Hypothalamus (tissue), 51 donors: ENCODE measurements around the gene SOS2.
A peak's percentile ranks its signal among the peaks of the same experiment; 100 is the strongest.
"Not testable (repeated sequence)": the region's sequence is repeated elsewhere in the genome, so short reads cannot be mapped to it uniquely, and the experiment has no call there.

Experiments used
- DNase-seq, 51 donors: peaks; one replicate each; lab custom pipeline; 2025; lab: John Stamatoyannopoulos, UW

SOS2 gene

GRCh38 chr14:50229681-50230080 lies 1.7 kb downstream of the SOS2 start:
- peak in 1 of 51 donors; percentile 11 for DNase-seq

DNA sequence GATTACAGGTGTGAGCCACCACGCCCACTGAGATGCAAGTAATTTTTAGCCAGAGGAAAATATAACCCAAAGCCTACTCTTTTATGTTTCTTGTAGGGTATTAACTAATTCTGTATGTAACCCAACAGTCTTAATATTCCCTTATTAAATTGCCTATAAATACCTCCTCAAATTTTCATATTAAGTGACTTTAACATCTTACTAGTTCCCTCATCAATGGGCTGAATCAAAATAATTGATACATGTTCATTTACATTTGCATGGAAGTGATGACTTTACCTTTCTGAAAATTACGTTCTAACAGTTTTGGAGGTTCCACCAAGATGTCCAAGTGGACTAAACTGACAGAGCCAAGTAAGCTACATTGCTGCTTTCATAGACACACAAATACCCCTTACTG lies 3.1 kb downstream of the SOS2 start:
- DNase-seq = no peak

DNA sequence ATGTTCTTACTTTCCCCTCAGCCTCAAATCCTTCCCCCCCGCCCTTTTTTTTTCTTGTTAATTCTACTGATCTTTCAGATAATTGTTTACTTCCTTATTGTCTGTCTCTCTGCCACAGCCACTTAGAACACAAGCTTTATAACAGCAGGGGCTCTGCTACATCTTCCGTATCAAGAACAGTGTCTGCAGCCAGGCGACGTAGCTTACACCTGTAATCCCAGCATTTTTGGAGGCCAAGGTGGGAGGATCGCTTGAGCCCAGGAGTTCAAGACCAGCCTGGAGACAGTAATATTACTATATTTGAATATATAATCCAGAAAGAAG lies 5.4 kb downstream of the SOS2 start:
- DNase-seq = no peak

DNA sequence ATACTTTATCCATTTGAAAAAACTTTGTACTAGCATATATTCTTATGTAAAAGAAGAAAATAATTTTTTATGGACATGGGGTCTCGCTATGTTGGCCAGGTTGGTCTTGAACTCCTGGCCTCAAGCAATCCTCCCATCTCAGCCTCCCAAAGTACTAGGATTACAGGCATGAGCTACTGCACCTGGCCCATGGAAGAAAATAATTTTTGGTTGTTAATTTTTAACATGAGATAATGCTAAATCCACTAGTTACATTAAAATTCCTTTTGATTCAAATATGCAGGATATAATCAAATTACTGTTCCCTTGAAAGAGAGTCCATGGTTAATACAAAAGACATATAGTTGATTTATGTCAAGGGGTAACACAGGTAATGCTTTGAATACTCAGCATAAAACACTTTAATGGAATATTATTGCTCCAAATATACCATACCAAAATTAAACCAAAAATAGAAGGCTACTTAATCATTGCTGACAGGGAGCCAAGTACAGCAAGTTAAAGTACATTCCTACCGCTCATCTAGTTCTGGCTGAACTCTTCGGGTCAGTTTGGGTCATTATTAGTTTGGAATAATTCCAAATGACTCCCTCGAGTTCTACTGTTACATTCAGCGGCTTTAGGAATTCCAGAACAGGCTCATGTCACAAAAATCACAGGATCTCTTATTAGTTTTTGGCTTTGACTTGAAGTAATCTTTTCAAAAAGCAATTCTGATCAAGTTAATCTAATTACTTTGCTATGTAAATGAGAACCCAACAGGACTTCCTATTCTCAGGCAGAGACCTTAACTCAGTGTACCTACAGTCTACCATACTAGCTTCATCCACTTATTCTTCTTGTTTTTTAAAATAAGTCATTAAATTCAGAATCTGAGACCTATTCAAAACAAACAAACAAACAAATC lies 6.1 kb downstream of the SOS2 start:
- DNase-seq = peak in 1 of 51 donors; percentile 30

GRCh38 chr14:50222055-50222613 lies 9.2 kb downstream of the SOS2 start:
- no peak for DNase-seq

GRCh38 chr14:50218501-50218900 lies 12.9 kb downstream of the SOS2 start:
- DNase-seq = no peak

- DNase-seq = no peak
Measured at GRCh38 chr14:50215416-50215815, 16.0 kb downstream of the SOS2 start.

- no peak for DNase-seq
Measured at GRCh38 chr14:50213795-50214194, 17.6 kb downstream of the SOS2 start.

DNA sequence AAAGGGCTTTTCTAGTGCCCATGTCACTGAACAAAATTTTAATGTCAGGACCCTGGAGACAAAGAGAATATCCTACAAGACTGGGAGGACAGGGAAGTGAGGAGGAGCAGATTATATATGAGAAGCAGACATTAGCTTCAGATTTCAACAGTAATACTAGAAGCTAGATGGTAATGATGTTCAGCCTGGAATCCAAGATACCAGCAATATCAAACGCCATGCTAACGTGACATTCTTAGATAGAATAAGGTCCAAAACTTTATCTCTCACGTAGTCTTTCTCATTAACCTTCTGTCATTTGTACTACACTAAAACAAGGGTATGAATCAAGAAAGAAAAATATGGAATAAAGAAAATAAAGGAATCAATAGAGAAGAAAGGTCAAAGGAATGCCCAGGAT lies 18.7 kb downstream of the SOS2 start:
- DNase-seq = no peak

DNA sequence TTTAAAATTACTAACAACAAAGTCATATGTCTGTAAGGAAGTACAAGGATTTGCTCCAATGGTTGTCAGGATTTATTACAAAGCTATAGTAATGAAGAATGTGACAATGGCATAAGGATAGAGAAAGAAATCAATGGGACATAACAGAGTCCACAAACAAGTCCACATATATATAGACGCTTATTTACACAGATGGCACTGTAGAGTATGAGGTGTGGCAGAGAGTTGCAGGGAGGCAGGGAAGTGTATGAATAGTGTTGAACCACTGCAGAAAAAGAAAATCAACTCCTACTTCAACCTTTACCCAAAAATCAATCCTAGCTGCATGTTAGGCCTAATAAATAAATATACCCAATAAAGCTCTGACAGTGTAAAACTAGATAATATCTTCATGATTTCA lies 21.3 kb downstream of the SOS2 start:
- DNase-seq = no peak

- no peak for DNase-seq
Measured at GRCh38 chr14:50198499-50198898, 32.9 kb downstream of the SOS2 start.

GRCh38 chr14:50191499-50191898 lies 39.9 kb downstream of the SOS2 start:
- no peak for DNase-seq

DNA sequence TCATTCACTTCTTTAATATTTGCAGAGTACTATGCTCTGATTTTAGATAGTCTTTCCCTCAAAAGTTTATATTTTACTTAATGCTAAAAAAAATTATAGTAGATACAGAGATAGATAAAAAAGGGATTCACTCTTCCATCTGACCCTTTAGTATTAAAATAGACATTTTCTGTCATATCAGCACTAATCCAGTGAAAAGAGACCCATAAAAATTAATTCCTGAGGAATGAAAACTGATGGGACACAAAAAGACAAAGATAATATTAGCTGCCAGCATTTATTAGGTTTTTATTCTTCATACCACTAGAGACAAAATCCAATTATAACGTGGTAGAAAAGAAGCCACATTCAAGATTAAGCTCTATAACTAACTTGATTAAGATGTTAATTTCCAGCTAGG lies 45.3 kb downstream of the SOS2 start:
- no peak for DNase-seq

DNA sequence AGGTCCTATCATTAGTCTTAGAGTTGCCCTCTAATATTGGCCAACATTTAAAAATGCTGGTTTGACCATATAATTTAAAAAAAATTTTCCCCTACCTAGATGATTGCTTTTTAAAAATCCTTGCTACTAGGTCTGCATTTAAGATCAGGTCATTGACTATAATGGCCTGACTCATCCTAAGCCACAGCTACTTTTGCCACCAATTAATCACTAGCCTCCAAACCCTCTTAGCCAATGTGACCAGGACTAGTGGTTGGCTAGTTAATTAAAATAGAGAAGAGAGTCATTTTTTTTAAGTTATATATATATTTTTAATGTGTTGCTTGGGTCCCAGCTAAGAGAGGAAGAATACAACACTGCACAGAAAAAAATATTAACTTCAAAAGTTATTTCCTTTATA lies 57.5 kb downstream of the SOS2 start:
- no peak for DNase-seq

DNA sequence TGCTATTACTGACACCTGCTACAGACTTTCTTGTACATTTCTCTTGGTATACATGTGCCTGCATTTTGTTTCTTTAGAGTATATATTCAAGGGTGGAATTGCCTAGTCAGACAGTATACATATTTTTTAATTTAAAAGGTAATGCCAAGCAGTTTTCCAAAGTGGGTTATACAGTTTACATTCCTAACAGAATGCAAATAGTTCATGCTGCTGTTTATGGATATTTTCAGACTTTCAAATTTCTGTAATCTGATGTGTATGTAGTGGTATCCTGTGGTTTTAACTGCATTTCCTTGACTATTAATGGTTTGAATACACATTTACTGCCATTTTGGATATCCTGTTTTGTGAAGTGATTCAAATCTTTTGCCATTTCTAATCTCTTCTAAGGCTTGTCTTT lies 59.5 kb downstream of the SOS2 start:
- DNase-seq = no peak

GRCh38 chr14:50167381-50167780 lies 64.0 kb downstream of the SOS2 start:
- DNase-seq = not testable (repeated sequence)

DNA sequence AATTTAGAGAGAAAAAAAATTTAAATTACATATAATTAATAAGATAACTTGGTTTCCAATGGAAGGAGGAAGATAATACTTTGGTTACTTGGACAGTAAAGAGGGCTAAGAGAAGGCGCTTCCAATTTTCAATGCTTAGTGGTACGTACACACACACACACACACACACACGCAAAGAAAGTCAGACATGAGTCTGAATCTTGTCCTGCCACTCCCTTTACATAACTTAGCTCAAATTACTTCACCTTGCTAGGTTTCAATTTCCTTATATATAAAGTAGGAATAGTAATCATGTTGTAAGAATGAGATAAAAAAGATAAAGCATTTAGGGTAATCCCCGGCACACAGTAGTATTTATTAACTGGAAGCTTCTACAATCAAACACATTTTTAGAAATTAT lies 75.3 kb downstream of the SOS2 start:
- no peak for DNase-seq

- DNase-seq = no peak
Measured at GRCh38 chr14:50148799-50149198, 82.6 kb downstream of the SOS2 start.

DNA sequence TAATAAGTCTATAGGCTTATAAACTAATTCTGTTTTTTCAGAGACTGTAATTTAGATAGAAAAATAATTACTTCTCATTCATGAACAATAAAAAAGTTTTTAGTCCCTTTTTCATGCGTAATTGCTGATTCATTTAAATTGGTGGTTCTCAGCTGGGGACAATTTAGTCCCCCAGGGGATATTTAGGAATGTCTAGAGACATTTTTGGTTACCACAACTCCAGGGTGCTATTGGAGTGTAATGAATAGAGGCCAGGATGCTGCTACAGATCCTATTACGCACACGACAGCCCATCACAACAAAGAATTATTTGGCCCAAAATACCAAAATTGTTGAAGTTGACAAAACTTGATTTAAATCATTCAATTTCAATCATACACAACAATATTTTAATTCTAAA lies 92.2 kb downstream of the SOS2 start:
- DNase-seq = no peak

DNA sequence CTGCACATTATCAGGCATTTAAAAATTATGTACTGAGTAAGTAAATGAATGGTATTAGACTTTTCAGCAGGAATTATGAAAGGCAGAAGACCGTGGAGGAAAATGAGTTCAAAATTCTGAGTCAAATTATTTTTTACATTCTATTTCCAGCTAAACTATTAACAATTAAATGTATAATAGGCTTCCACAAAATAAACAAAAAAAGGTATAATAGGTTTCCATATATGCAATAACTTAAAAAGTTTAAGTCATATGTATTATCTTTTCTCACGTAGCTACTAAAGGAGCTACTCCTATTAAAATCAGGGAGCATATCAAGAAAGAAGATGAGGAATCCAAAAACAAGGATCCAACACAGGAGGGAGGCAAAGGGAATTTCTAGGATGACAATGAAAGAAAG lies 103.6 kb downstream of the SOS2 start:
- DNase-seq = no peak

- peak in 2 of 51 donors; percentile 2 to 3 for DNase-seq
Measured at GRCh38 chr14:50123062-50123461, 108.3 kb downstream of the SOS2 start.

GRCh38 chr14:50122291-50122690 lies 109.1 kb downstream of the SOS2 start:
- no peak for DNase-seq

DNA sequence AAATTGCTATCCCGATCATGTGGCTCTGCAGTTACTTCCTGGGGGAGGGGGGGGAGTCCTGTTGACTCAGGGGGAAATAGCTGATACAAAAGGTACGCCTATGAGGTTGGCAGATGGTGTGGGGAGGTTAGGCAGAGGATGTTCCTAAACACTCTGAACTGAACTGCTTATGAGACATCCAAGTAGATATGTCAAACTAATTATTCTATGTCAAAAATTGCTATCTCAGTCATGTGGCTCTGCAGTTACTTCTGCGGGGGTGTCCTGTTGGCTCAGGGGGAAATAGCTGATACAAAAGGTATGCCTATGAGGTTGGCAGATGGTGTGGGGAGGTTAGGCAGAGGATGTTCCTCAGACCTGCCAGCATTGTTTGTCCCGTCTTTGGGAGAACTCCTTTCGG lies 109.9 kb downstream of the SOS2 start:
- peak in 1 of 51 donors; percentile 4 for DNase-seq
